Activated CD8-positive, alpha-beta T cell treated with anti-CD3 and anti-CD28 coated beads for 36 hours (primary cell): ENCODE data around the gene PDGFB. TPM values are rescaled to one million over a fixed set of nuclear protein-coding genes. Genes with fewer than 3 reads are reported as not detected.

Experiments
- ATAC-seq: fragments of 200-7000 bp; cut with Tn5 transposase; one replicate; pipeline ENCODE4 v1.10.0; 2021; ENCODE audit warnings: mild to moderate bottlenecking, moderate library complexity
- CTCF ChIA-PET: fragments of 350-600 bp; sonication (Branson Sonifier 250); formaldehyde crosslinking; loops from one replicate; lab custom pipeline; 2021; ENCODE audit warnings: antibody characterized with exemption; lab: Charles Lee
- POLR2A ChIA-PET: fragments of 350-600 bp; sonication (Branson Sonifier 250); formaldehyde crosslinking; loops from one replicate; lab custom pipeline; 2021; ENCODE audit warnings: antibody characterized with exemption; lab: Charles Lee
- DNase-seq: peaks from one replicate; pipeline ENCODE4 v3.0.0-alpha.2; 2020
- H3K27ac Mint-ChIP-seq: one replicate; pipeline ENCODE4 v1.8.0; 2021; ENCODE audit warnings: mild to moderate bottlenecking, mixed read lengths
- H3K27me3 Mint-ChIP-seq: one replicate; pipeline ENCODE4 v1.8.0; 2021; ENCODE audit warnings: mixed read lengths
- H3K36me3 Mint-ChIP-seq: one replicate; pipeline ENCODE4 v1.8.0; 2021; ENCODE audit warnings: low read depth, mixed read lengths
- H3K4me1 Mint-ChIP-seq: one replicate; pipeline ENCODE4 v1.8.0; 2021; ENCODE audit warnings: low read depth, mixed read lengths
- H3K4me3 Mint-ChIP-seq: one replicate; pipeline ENCODE4 v1.8.0; 2021; ENCODE audit warnings: mild to moderate bottlenecking, moderate library complexity, mixed read lengths
- H3K9me3 Mint-ChIP-seq: one replicate; pipeline ENCODE4 v1.8.0; 2021; ENCODE audit warnings: mixed read lengths
- CTCF ChIP-seq: fragments of 200-600 bp; IDR thresholded peaks from one replicate; pipeline ENCODE4 v1.8.0; 2022; ENCODE audit warnings: antibody characterized with exemption, mild to moderate bottlenecking
- intact Hi-C: fragments of 100-400 bp; cut with micrococcal nuclease; formaldehyde crosslinking; loops from one replicate; pipeline ENCODE4 v1.10.0; 2022
- total RNA-seq, 2 experiments: library from RNA; stranded (reverse); gene quantifications; one replicate each; pipeline ENCODE4 v1.2.3, GENCODE V29; 2021

The PDGFB gene
- total RNA-seq, 2 experiments from 2014 or later = 1.7 to 3.0 TPM

GRCh38 chr22:39282645-39283321 lies 38.0 kb upstream of the PDGFB start:
- ATAC-seq = no peak
- H3K27ac Mint-ChIP-seq = no peak overlapping the region

GRCh38 chr22:39281126-39281525 lies 36.3 kb upstream of the PDGFB start:
- POLR2A ChIA-PET = no interaction called here
- intact Hi-C loops = no loop called here

More at GRCh38 chr22:39282645-39283321, 38.0 kb upstream of the PDGFB start:
- no peak for TF ChIP-seq CTCF
- CTCF ChIA-PET = interaction anchor here (0.8 to 1.1 kb wide), 3 partner anchors 24 to 112 kb away, joined by 3 read pairs; no protein-coding TSS in a partner anchor
- peaks cover 2% of the 10 kb centered on the region for H3K4me1 Mint-ChIP-seq
- peaks cover 2% of the 10 kb centered on the region for H3K27me3 Mint-ChIP-seq
- no peak for DNase-seq
- peaks cover 2% of the 10 kb centered on the region for H3K9me3 Mint-ChIP-seq
- H3K4me3 Mint-ChIP-seq = no peak overlapping the region
- H3K36me3 Mint-ChIP-seq = peaks cover 2% of the 10 kb centered on the region
- POLR2A ChIA-PET = interaction anchor here (1.3 kb wide), 1 partner anchor 28 kb away, joined by 4 read pairs; no protein-coding TSS in a partner anchor
- intact Hi-C loops = no loop called here

GRCh38 chr22:39280250-39280649 lies 35.5 kb upstream of the PDGFB start:
- Mint-ChIP-seq H3K36me3 (peaks cover 2% of the 10 kb centered on the region), H3K9me3 (peaks cover 4% of the 10 kb centered on the region), H3K4me1 (peaks cover 2% of the 10 kb centered on the region), H3K4me3 (no peak overlapping the region), H3K27ac (no peak overlapping the region), H3K27me3 (peaks cover 4% of the 10 kb centered on the region)
- TF ChIP-seq CTCF = no peak
- DNase-seq (no peak), ATAC-seq (no peak)
- CTCF ChIA-PET = interaction anchor here (1.5 kb wide), 1 partner anchor 110 kb away, joined by 3 read pairs; no protein-coding TSS in a partner anchor
- POLR2A ChIA-PET = no interaction called here
- intact Hi-C loops = no loop called here

More at GRCh38 chr22:39281126-39281525, 36.3 kb upstream of the PDGFB start:
- ATAC-seq (no peak), DNase-seq (no peak)
- H3K27me3 Mint-ChIP-seq = peaks cover 4% of the 10 kb centered on the region
- CTCF ChIA-PET = no interaction called here
- peaks cover 2% of the 10 kb centered on the region for H3K36me3 Mint-ChIP-seq
- TF ChIP-seq CTCF = no peak
- H3K27ac Mint-ChIP-seq = no peak overlapping the region
- H3K4me3 Mint-ChIP-seq = no peak overlapping the region
- peaks cover 4% of the 10 kb centered on the region for H3K9me3 Mint-ChIP-seq
- peaks cover 2% of the 10 kb centered on the region for H3K4me1 Mint-ChIP-seq

- DNase-seq (no peak), ATAC-seq (no peak)
- intact Hi-C loops = no loop called here
- CTCF ChIA-PET = interaction anchor here (0.8 to 1.5 kb wide), 3 partner anchors 27 to 109 kb away, joined by 3 read pairs; no protein-coding TSS in a partner anchor
- Mint-ChIP-seq H3K27me3 (peaks cover 4% of the 10 kb centered on the region), H3K4me3 (no peak overlapping the region), H3K9me3 (peaks cover 2% of the 10 kb centered on the region), H3K27ac (no peak overlapping the region), H3K36me3 (no peaks in the 10 kb centered on the region), H3K4me1 (peaks cover 2% of the 10 kb centered on the region)
- no peak for TF ChIP-seq CTCF
- POLR2A ChIA-PET = interaction anchor here (0.7 kb wide), 1 partner anchor 15 kb away, joined by 3 read pairs; no protein-coding TSS in a partner anchor
Measured at GRCh38 chr22:39279170-39279850, 34.5 kb upstream of the PDGFB start.

GRCh38 chr22:39278040-39278439 lies 33.3 kb upstream of the PDGFB start:
- TF ChIP-seq CTCF = no peak
- ChIA-PET CTCF (interaction anchor here (1.5 kb wide), 1 partner anchor 63 kb away, joined by 5 read pairs; no protein-coding TSS in a partner anchor), POLR2A (interaction anchor here (0.6 kb wide), 1 partner anchor 91 kb away, joined by 3 read pairs; no protein-coding TSS in a partner anchor)
- DNase-seq (no peak), ATAC-seq (no peak)
- Mint-ChIP-seq H3K36me3 (no peaks in the 10 kb centered on the region), H3K27me3 (peaks cover 4% of the 10 kb centered on the region), H3K4me3 (no peak overlapping the region), H3K4me1 (peaks cover 2% of the 10 kb centered on the region), H3K27ac (no peak overlapping the region), H3K9me3 (peaks cover 2% of the 10 kb centered on the region)
- intact Hi-C loops = no loop called here
